Activated CD4-positive, alpha-beta T cell treated with anti-CD3 and anti-CD28 coated beads, Interleukin-2, amount 50 U/mL, for 16 hours (primary cell): Measurements from ENCODE around the gene IPO4.
"Not testable (repeated sequence)": the region's sequence is repeated elsewhere in the genome, so short reads cannot be mapped to it uniquely, and the experiment has no call there.

Experiments
- DNase-seq: peaks from one replicate; pipeline ENCODE4 v3.0.0-alpha.2; 2020

Gene IPO4, protein sequence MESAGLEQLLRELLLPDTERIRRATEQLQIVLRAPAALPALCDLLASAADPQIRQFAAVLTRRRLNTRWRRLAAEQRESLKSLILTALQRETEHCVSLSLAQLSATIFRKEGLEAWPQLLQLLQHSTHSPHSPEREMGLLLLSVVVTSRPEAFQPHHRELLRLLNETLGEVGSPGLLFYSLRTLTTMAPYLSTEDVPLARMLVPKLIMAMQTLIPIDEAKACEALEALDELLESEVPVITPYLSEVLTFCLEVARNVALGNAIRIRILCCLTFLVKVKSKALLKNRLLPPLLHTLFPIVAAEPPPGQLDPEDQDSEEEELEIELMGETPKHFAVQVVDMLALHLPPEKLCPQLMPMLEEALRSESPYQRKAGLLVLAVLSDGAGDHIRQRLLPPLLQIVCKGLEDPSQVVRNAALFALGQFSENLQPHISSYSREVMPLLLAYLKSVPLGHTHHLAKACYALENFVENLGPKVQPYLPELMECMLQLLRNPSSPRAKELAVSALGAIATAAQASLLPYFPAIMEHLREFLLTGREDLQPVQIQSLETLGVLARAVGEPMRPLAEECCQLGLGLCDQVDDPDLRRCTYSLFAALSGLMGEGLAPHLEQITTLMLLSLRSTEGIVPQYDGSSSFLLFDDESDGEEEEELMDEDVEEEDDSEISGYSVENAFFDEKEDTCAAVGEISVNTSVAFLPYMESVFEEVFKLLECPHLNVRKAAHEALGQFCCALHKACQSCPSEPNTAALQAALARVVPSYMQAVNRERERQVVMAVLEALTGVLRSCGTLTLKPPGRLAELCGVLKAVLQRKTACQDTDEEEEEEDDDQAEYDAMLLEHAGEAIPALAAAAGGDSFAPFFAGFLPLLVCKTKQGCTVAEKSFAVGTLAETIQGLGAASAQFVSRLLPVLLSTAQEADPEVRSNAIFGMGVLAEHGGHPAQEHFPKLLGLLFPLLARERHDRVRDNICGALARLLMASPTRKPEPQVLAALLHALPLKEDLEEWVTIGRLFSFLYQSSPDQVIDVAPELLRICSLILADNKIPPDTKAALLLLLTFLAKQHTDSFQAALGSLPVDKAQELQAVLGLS

DNA sequence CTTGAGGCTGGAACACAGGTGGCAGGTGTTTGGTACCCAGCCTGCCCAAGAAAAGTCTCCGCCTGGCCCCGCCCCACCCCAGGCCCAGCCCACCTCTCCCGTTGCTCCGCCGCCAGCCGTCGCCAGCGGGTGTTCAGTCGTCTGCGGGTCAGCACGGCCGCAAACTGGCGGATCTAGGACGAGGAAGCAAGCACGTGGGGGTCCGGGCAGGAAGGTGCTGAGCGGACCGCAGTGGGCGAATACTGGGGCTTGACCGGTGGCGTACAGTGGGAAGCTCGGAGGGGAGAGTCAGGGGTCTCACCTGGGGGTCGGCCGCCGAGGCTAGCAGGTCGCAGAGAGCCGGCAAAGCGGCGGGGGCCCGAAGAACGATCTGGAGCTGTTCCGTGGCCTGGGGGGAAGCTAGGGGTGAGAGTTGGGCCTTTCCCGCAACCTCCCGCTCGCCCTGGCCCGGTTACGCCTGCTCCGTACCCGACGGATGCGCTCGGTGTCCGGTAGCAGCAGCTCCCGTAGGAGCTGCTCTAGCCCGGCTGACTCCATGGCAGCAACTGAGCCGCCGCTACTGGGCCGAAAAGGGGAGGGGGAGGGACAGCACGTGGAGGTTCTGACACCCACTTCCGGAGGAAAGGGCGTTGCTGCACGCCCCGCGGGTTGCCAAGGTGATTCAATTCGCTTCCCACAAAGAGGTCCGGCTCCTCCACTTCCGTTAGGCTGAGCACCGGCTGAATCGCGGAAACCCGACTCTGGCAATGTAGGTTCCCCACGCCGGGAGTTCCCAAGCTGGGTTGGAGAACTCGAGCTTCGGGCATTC is at the start of gene IPO4:
Gene IPO4, minus strand, starts transcription at position 566 of the 808 bp plus-strand sequence. Its CDS starts 29 bp downstream, at position 537.
- peak; percentile 97 for DNase-seq

DNA sequence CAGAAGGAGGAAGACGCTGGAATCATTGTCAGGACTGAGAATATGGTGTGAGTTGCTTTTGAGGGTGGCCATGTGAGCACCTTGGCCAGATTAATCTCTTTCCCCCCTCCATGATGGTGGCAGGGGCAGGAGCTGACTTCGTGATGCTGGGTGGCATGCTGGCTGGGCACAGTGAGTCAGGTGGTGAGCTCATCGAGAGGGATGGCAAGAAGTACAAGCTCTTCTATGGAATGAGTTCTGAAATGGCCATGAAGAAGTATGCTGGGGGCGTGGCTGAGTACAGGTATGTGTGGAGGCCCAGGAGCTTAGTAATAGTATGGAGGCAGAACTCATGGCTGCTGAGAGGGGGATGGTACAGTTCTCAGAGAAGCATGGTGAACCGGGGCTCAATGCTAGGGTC is 49.5 kb upstream of the IPO4 start:
- DNase-seq = no peak

DNA sequence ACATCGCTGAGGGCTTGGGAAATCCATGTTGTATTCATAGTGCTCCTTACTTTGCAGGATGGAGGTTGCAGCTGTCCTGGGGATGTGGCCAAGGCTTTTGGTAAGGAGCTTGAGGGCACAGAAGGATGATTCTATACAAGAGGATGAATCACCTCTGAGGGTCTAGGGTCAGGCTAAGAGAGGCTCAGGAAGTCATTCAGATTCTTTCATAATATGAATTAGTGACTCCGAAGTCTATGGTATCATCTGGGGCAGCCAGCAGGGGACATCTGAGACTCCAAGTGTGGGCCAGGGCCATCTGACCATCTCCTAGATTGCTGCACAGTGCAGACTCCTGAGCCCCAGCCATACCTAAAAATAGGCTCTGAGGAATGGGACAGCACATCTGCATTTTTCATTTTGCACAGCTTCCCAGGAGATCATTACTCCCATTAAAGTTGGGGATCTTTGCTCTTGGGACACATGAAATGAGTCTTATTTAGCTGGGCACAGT is 48.9 kb upstream of the IPO4 start:
- no peak for DNase-seq

DNA sequence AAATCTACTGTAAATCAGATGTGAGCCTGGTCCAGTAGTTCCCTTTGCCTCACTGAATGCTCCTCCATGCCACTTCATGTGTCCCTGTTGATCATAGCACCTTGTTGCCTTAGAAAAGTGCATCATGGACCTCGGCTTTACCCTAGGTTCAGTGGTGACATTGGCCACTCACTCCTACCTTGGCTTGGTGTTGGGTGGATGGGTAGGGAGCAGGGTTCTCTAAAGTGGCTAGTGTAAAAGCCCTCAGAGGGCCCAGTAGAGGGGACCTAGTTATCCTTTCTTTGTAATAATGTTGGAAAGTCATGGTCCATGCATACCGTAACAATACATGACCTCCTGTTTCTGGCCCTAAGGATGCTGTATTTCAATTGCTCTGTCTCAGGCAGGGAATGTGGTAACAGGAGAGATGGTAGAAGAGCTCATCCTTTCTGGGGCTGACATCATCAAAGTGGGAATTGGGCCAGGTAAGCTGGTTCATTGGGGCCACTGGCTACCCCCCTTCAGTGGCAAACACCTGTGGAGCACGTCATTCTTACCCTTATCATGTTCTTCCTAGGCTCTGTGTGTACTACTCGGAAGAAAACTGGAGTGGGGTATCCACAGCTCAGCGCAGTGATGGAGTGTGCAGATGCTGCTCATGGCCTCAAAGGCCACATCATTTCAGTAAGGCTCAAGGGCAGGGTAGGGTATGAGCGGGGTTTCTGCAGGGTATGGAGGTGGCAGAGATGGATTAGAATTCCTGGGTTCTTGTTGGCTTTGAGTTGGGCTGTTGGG is 48.3 kb upstream of the IPO4 start:
- no peak for DNase-seq

DNA sequence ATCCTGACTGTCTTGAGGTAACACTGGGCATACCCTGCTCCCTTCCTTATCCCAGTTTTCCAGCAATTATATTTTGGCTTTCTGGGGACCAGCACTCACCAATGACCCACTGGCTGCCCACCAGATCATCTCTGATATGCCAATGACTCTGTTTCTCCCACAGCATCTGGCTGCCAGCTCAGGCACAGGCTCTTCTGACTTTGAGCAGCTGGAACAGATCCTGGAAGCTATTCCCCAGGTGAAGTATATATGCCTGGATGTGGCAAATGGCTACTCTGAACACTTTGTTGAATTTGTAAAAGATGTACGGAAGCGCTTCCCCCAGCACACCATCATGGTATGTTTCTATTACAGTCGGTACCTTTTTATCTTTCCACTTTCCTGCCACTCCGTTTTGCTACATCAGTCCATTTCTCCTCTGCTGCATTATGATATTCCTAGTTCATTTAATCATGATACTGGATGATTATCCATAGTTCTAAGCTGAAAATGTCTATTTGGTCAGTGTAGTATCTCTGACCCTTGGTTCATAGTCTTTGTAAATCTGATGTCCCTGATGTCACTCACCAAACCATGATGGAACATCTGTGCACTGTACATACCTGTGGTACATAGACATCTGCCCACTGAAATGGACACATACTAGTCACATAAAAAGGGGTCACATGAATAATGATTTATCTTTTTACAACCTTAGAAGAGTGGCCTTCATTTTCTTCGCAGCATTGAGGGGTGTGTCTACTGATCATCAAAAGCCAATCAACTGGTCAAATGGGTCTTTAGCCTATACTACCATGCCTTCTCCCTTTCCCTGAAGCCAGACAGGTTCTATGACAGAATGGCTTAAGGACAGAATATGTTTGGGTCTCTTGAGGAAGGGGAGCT is 47.4 kb upstream of the IPO4 start:
- DNase-seq = no peak

DNA sequence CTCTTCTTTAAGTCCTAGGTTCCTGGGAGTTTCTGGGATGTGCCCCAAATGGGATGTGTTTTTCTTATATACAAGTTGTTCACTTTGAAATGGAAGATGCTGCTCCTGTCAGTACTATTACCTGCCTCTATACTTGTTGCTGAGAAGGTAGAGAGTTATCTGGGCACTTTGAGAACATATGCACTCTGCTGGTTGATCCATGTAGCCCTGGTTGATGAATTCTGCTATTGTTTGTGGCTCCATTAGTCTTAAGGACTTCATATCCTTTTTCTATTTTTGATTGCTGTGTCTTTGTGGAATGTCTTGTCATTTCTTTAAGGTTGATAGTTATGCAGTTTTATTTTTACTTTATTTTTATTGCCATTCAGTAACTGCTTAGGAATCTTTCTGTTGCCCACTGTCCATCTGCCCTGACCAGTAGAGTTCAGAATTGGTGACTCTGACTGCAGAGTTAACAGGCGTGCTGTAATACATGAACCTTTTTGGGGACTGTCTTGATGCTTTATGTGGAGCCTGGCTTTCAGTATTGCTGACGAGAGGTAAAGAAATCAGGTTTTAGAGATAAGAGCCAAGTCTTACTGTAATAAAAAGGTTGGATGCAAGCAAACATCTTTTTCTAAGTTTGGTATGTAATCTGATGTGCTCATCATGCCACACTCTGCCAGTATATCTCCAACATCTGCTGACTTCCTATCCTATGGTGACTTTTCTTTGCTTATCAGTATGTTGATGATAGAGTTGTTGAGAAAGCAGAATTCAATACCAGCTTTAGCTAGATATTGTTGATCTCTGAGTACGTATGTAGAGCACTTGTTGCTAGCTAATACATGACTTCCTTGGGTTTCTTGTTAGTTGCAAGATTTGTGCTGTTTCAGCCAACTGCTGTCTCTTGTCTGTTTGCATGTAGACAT is 45.7 kb upstream of the IPO4 start:
- DNase-seq = no peak

DNA sequence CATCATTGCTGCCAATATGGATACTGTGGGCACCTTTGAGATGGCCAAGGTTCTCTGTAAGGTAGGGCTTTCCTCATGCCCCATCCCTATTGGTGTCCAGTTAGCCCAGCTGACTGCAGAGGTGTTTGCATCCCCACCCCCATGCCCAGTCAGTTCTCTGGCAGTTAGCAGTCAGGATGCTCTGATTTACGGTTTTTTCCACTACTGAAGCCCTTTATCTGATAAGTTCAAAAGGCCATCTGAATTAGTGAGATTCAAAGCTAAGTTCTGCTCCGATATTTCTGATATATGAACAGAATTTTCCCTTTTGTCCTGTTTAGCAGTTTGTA is 44.9 kb upstream of the IPO4 start:
- DNase-seq = no peak

DNA sequence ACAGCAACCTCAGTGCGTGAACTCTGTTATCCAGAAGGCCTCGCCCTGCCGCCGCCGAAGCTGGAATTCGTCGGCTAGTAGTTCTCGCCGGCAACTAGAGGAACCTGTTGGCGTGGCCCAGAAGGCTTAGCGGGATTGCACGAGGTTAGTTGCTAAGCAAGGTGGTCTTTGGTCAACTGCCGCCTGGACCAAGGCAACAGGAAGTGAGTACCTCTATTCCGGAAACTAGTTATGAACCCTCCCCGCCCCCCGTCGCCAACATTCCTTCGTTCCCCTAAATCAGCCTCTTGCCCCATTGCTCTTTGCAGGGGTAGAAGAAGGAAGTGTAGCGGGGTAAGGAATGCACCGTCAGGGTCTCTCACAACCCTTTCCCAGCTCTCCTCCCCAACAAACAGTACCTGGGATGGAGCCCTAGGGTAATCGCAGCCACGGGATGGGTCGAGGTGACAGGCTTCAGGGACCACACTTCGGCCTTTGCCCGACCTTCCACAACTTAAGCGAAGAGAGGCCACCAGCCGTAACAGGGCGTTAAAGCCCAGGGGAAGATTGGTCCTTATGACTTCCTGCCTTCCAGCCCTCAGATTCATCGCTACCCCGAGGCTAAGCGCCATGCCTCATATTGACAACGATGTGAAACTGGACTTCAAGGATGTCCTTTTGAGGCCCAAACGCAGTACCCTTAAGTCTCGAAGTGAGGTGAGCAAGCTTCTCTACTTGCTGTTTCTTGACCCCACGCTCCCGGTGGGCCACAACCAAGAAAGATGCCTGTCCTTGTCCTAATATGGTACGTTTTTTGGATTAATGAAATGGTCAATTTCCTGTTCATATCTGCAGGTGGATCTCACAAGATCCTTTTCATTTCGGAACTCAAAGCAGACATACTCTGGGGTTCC is 44.3 kb upstream of the IPO4 start, which contains the start of gene GMPR2:
Gene GMPR2, plus strand, starts transcription at position 285 of the 893 bp plus-strand sequence. Its CDS starts 325 bp downstream, at position 610.
- DNase-seq = no peak

DNA sequence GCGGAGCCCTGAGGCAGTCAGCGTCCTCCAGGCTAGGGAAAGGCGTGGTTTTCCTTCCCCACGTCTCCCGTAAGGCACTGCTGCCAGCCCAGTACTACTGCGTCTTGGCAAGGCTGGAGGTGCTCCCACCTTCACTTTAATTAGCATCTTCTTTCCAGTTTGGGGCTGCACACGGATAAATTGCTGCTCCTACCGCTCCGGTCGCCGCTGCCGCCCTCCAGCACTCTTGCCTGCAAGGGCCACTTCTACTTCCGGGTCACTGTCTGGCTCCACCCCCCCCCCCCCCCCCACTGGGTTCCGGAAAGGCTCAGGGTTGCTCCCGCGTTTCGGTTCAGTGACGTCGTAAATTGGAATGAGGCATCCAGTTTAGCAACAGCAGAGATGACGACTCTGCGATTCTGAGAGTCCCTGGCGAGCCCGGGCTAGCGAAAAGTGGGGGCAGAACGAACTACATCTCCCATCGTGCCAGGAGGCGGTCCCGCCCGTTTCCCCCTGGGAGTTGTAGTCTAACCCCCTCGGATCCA is 43.6 kb upstream of the IPO4 start, which contains the start of gene NEDD8:
Gene NEDD8, minus strand, starts transcription at position 247 of the 524 bp plus-strand sequence. Its CDS starts 100 bp downstream, at position 147.
- peak; percentile 96 for DNase-seq

DNA sequence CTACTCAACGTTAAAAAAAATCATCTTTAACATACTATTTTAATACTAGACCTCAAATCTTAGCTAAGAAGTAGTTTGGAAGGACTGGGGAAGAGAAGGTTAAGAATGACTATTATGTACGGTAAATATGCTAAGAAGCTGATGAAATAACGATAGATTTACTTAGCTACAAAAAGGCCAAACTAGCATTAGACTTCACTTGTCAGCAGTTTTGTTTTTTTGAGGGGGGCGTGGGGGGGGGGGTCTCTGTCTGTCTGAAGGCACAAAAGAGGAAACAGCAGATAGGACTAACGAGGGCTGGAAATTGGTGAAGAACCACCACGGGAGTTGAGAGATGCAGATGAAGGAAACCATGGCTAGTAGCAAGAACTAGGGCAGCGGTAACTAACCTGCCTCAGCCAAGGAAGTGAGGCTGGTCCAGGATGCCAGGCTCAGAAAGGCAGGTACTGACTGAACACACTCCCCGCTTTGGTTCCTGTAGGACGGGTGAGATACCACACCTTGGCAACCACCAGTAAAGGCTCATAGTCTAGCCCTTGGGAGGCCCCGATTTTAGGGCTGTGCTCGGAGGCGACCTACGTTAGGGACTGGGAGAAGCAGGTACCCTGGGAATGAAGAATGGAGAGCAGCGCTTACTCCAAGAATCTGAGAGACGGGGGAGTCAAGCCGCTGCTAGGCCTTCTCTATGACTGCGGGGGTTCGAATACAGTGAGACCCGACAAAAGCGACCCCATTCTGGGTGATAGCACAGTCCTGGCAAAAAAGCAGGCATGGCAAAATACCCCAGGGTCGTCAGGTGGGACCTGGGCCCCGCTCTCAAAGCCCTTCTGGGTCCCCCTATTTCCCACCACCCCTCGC is 42.9 kb upstream of the IPO4 start:
- no peak for DNase-seq

DNA sequence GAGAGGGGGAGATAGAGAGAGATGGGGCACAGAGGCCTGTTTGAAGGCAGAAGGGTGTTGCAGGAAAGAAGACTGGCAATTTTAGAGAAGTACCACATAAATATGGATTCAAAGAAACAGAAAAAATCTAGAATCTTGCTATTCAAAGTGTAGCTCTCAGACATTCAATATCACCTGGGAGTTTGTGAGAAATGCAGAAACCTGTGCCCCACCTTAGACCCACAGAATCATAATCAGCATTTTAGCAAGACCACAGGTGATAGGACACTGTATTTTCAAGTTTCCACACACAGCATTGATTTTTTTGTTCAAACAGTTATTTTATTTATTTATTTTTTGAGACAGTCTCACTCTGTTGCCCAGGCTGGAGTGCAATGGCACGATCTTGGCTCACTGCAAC is 40.3 kb upstream of the IPO4 start:
- no peak for DNase-seq

DNA sequence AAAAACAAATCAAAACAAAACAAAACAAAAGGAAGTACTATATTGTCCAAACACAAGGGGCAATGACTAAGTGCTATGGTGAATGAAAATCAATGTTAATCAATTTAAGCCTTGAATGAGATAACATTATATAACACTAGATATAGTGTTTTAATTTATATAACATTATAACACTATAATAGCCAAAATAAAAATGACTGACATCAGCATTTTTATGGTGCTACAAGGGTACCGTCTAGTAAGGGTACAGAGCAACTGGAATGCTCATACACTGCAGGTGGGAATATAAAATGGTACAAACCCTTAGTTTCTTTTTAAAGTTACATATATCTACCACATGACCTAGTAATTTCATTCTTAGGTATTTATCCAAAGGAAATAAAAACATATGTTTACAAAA is 37.9 kb upstream of the IPO4 start:
- no peak for DNase-seq

DNA sequence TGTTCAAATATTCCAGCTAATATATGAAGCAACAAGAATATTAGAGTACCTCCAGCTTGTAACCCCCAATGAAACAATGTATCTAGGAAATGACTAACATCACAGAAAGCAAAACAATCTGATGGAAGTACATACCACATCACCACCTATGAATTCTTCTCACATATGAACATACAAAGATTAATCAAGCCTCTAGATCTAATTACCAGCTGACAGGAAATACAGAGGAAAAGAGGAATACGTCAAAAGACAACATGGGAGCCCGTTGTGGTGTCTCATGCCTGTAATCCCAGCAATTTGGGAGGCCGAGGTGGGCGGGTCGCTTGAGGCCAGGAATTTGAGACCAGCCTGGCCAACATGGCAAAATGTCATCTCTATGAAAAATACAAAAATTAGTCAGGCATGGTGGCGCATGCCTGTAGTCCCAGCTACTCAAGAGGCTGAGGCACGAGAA is 36.0 kb upstream of the IPO4 start:
- DNase-seq = no peak

DNA sequence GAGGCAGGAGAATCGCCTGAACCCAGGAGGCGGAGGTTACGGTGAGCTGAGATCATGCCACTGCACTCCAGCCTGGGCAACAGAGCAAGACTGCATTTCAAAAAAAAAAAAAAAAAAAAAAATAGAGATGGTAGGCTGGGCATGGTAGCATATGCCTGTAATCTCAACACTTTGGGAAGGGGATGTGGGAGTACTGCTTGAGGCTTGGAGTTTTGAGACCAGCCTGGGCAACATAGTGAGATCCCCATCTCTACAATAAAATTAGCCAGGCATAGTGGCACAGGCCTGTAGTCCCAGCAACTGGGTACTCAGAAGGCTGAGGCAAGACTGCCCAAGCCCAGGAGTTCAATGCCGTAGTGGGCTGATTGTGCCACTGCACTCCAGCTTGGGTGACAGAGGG is 34.4 kb upstream of the IPO4 start:
- DNase-seq = not testable (repeated sequence)

DNA sequence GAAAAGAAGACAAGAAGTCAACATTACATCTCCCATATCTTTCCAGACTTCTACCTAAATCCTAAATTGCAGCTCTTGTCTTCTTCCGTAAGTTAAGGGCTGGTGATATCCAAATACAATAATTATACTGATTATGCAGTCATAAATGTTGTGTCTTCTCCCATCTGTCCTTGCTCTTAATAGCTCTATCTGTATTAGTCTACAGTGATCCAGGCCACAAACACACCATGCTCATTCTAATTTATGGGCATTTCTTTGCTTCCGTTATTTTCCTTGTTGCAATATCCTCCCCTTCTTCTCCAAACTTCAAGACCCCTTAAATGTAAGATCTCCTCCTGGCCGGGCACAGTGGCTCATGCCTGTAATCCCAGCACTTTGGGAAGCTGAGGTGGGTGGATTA is 30.9 kb upstream of the IPO4 start:
- DNase-seq = no peak

DNA sequence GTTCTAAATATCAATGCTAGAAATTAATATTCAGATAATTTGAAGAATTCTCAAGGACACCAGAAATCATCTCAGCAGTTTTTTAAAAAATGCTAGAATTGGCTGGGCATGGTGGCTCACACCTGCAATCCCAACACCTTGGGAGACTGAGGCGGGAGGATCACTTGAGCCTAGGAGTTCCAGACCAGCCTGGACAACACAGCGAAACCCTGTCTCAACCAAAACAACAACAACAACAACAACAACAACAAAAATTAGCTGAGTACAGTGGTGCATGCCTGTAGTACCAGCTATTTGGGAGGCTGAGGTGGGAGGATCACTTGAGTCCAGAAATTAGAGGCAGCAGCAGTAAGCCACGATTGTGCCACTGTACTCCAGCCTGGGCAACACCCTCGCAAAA is 30.5 kb upstream of the IPO4 start:
- no peak for DNase-seq

DNA sequence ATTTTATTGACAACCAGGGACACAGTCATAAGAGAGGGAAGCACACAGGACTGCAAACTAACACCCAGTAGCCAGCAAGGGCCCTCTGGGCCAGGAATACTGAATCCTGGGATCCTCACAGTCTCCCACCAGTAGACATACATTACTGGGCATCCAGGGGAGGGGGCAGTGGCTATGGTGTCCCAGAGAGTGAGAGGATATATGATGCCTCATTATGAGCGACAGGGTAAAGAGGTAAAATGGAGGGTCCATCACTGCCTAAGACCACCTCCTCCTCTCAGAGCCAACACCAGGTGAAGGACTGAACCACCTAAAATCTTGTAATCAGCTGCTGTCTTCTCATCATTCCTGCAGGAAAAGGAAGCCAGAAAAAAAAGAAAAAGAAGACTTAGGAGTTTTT is 28.3 kb upstream of the IPO4 start:
- DNase-seq = not testable (repeated sequence)
